IMR-90 (cell line): ENCODE measurements around the gene TEDC2. TPM values are rescaled to one million over a fixed set of nuclear protein-coding genes. Genes with fewer than 3 reads are reported as not detected.

Experiments used
- ATAC-seq: fragments of 200-7000 bp; cut with Tn5 transposase; 2 replicates; pipeline ENCODE4 v1.9.1; 2020; ENCODE audit warnings: low read depth, mild to moderate bottlenecking, moderate library complexity
- BruUV-seq: library from RNA; stranded (reverse); fragments of 400-500 nt; replicated peaks from 2 replicates; lab custom pipeline; 2021; lab: Mats Ljungman, UMichigan
- CTCF ChIA-PET: fragments of 300-600 bp; formaldehyde crosslinking; extraction: SDS; loops from one replicate; lab custom pipeline; 2021; ENCODE audit warnings: antibody characterized with exemption; lab: Yijun Ruan, JAX
- POLR2A ChIA-PET: fragments of 300-600 bp; sonication (Branson Sonifier 250); formaldehyde crosslinking; loops from one replicate; lab custom pipeline; 2022; ENCODE audit warnings: antibody characterized with exemption; ENCODE audit not compliant: unreplicated experiment; lab: Charles Lee
- DNase-seq: peaks from one replicate; pipeline ENCODE4 v3.0.0; 2013
- H2AFZ ChIP-seq: replicated peaks from 2 replicates; pipeline ENCODE3; 2013; ENCODE audit warnings: low read length, mild to moderate bottlenecking; ENCODE audit not compliant: poor library complexity
- H2AK5ac ChIP-seq: 2 replicates; pipeline ENCODE4 v1.6.1; 2013; ENCODE audit warnings: low read depth, low read length, inconsistent platforms
- H2AK9ac ChIP-seq: replicated peaks from 2 replicates; pipeline ENCODE3; 2013; ENCODE audit warnings: mild to moderate bottlenecking, low read depth, low read length, moderate library complexity; ENCODE audit not compliant: poor library complexity
- H2BK120ac ChIP-seq: 2 replicates; pipeline ENCODE4 v1.6.1; 2013; ENCODE audit warnings: low read depth, low read length, inconsistent platforms
- H2BK15ac ChIP-seq: 3 replicates; pipeline ENCODE4 v1.6.1; 2013; ENCODE audit warnings: low read depth, low read length, inconsistent platforms
- H2BK20ac ChIP-seq: 2 replicates; pipeline ENCODE4 v1.6.1; 2013; ENCODE audit warnings: low read depth, mild to moderate bottlenecking, inconsistent platforms, low read length, moderate library complexity
- H2BK5ac ChIP-seq: 2 replicates; pipeline ENCODE4 v1.6.1; 2013; ENCODE audit warnings: mild to moderate bottlenecking, low read depth, low read length, inconsistent platforms; ENCODE audit not compliant: poor library complexity, severe bottlenecking
- H3K14ac ChIP-seq: replicated peaks from 2 replicates; pipeline ENCODE4 v1.6.1; 2013; ENCODE audit warnings: low read depth, low read length, inconsistent platforms
- H3K18ac ChIP-seq: 2 replicates; pipeline ENCODE4 v1.6.1; 2013; ENCODE audit warnings: low read depth, low read length, control low read depth
- H3K23ac ChIP-seq: 2 replicates; pipeline ENCODE4 v1.6.1; 2013; ENCODE audit warnings: low read depth, low read length, inconsistent platforms
- H3K27ac ChIP-seq: 2 replicates; pipeline ENCODE4 v1.5.1; 2013; ENCODE audit warnings: mild to moderate bottlenecking, control low read depth, low read length; ENCODE audit not compliant: insufficient read depth
- H3K27me3 ChIP-seq: 2 replicates; pipeline ENCODE4 v1.6.1; 2013; ENCODE audit warnings: low read length; ENCODE audit not compliant: control insufficient read depth, insufficient read depth
- H3K36me3 ChIP-seq: 2 replicates; pipeline ENCODE4 v1.6.1; 2013; ENCODE audit warnings: low read length, mixed read lengths; ENCODE audit not compliant: control insufficient read depth, insufficient read depth
- H3K4ac ChIP-seq: 2 replicates; pipeline ENCODE4 v1.6.1; 2013; ENCODE audit warnings: low read depth, low read length, inconsistent platforms
- H3K4me1 ChIP-seq: 2 replicates; pipeline ENCODE4 v1.6.1; 2013; ENCODE audit warnings: low read length, mixed read lengths; ENCODE audit not compliant: control insufficient read depth, insufficient read depth
- H3K4me2 ChIP-seq: 2 replicates; pipeline ENCODE4 v1.6.1; 2013; ENCODE audit warnings: low read depth, mild to moderate bottlenecking, control low read depth, low read length, moderate library complexity
- H3K4me3 ChIP-seq: 2 replicates; pipeline ENCODE4 v1.5.1; 2013; ENCODE audit warnings: low read depth, mild to moderate bottlenecking, control low read depth, low read length, moderate library complexity; ENCODE audit not compliant: insufficient read depth
- H3K56ac ChIP-seq: 2 replicates; pipeline ENCODE4 v1.6.1; 2013; ENCODE audit warnings: low read length, inconsistent platforms; ENCODE audit not compliant: insufficient read depth; ENCODE audit errors: extremely low read depth
- H3K79me1 ChIP-seq, 2 experiments: 2 replicates each; pipeline ENCODE4 v1.6.1; 2013; ENCODE audit warnings: low read length in 2 of 2, inconsistent platforms in 1 of 2, low read depth in 1 of 2
- H3K9ac ChIP-seq: 2 replicates; pipeline ENCODE4 v1.6.1; 2013; ENCODE audit warnings: low read depth, low read length, control low read depth
- H3K9me1 ChIP-seq: 2 replicates; pipeline ENCODE4 v1.6.1; 2013; ENCODE audit warnings: low read length, inconsistent platforms; ENCODE audit not compliant: insufficient read depth
- H3K9me3 ChIP-seq: 2 replicates; pipeline ENCODE4 v1.6.1; 2013; ENCODE audit warnings: low read length; ENCODE audit not compliant: control insufficient read depth, insufficient read depth
- H4K20me1 ChIP-seq: 2 replicates; pipeline ENCODE4 v1.6.1; 2013; ENCODE audit warnings: low read length, inconsistent platforms; ENCODE audit not compliant: insufficient read depth
- H4K5ac ChIP-seq: 2 replicates; pipeline ENCODE4 v1.6.1; 2013; ENCODE audit warnings: mild to moderate bottlenecking, low read depth, low read length, control low read depth
- H4K8ac ChIP-seq, 2 experiments: 2 replicates each; pipeline ENCODE4 v1.6.1; 2013; ENCODE audit warnings: low read depth in 2 of 2, low read length in 2 of 2, control low read depth in 1 of 2, inconsistent platforms in 1 of 2
- H4K91ac ChIP-seq: 2 replicates; pipeline ENCODE4 v1.6.1; 2013; ENCODE audit warnings: low read depth, low read length, inconsistent platforms; ENCODE audit not compliant: insufficient read depth
- BHLHE40 ChIP-seq: fragments of 150-350 bp; IDR thresholded peaks from 2 replicates; pipeline ENCODE4 v1.6.1; 2016; ENCODE audit warnings: mild to moderate bottlenecking, low read depth, low read length
- CEBPB ChIP-seq: IDR thresholded peaks from 2 replicates; pipeline ENCODE4 v1.6.1; 2012; ENCODE audit warnings: low read depth, low read length, improper control_type of control experiment
- CHD1 ChIP-seq: IDR thresholded peaks from 2 replicates; pipeline ENCODE4 v1.6.1; 2012; ENCODE audit warnings: low read depth, low read length, improper control_type of control experiment
- FOS ChIP-seq: fragments of 150-350 bp; IDR thresholded peaks from 2 replicates; pipeline ENCODE4 v1.6.1; 2016; ENCODE audit warnings: low read depth, low read length
- MAFK ChIP-seq: IDR thresholded peaks from 2 replicates; pipeline ENCODE4 v1.6.1; 2012; ENCODE audit warnings: low read depth, low read length, improper control_type of control experiment
- MAZ ChIP-seq: IDR thresholded peaks from 2 replicates; pipeline ENCODE4 v1.6.1; 2012; ENCODE audit warnings: low read depth, mild to moderate bottlenecking, low read length, improper control_type of control experiment, moderate library complexity, borderline replicate concordance
- MXI1 ChIP-seq: IDR thresholded peaks from 2 replicates; pipeline ENCODE4 v1.6.1; 2012; ENCODE audit warnings: low read depth, mild to moderate bottlenecking, low read length, moderate library complexity, borderline replicate concordance
- RAD21 ChIP-seq: IDR thresholded peaks from 2 replicates; pipeline ENCODE4 v1.6.1; 2012; ENCODE audit warnings: low read length, improper control_type of control experiment
- RCOR1 ChIP-seq: IDR thresholded peaks from 2 replicates; pipeline ENCODE4 v1.6.1; 2012; ENCODE audit warnings: mild to moderate bottlenecking, low read length, improper control_type of control experiment; ENCODE audit not compliant: insufficient replicate concordance
- RFX5 ChIP-seq: IDR thresholded peaks from 2 replicates; pipeline ENCODE4 v1.8.0; 2012; ENCODE audit warnings: low read depth, mild to moderate bottlenecking, low read length, moderate library complexity
- SMC3 ChIP-seq: fragments of 150-350 bp; IDR thresholded peaks from 2 replicates; pipeline ENCODE4 v1.6.1; 2016; ENCODE audit warnings: low read depth, mild to moderate bottlenecking, antibody characterized with exemption, low read length, moderate library complexity
- WGBS, 2 experiments: methylation state at CpG; one replicate each; pipeline versions ENCODE4 v1.1.5 to v1.1.7; 2013; ENCODE audit warnings: missing lambda C conversion rate in 2 of 2; ENCODE audit not compliant: insufficient read length in 1 of 2; ENCODE audit errors: extremely low coverage in 2 of 2; 5-methylcytosine and 5-hydroxymethylcytosine counted together
- dilution Hi-C: fragments of 300-500 bp; cut with HindIII; formaldehyde crosslinking; loops from one replicate; pipeline ENCODE4 v1.14.3; 2018; ENCODE audit warnings: low sequenced_read_pairs; ENCODE audit not compliant: unreplicated experiment
- in situ Hi-C: fragments of 300-500 bp; cut with MboI; formaldehyde crosslinking; loops from 3 replicates; pipeline ENCODE4 v1.14.3; 2019; ENCODE audit warnings: low sequenced_read_pairs, inconsistent platforms, mixed read lengths
- intact Hi-C: fragments of 100-400 bp; cut with micrococcal nuclease; formaldehyde crosslinking; loops from 2 replicates; pipeline ENCODE4 v1.10.0; 2022
- polyA plus RNA-seq, 3 experiments: library from polyadenylated mRNA; depleted of rRNA; stranded (reverse); fragments of >200 nt; gene quantifications; 2 replicates each; pipeline ENCODE4 v1.2.3, GENCODE V29; 2012; ENCODE audit warnings: low replicate concordance in 1 of 3
- total RNA-seq: library from RNA; depleted of rRNA; stranded (reverse); fragments of >200 nt; gene quantifications from 2 replicates; pipeline ENCODE4 v1.2.3, GENCODE V29; 2012
- TF ChIP-seq, protein P1 (sequence below): conservative IDR thresholded peaks from 2 replicates; pipeline ENCODE4 v1.5.1; 2012; ENCODE audit warnings: mild to moderate bottlenecking, low read depth, low read length, improper control_type of control experiment

TEDC2 gene
- total and polyA plus RNA-seq, 2 of the 4 experiments (the other 2 are of a cell fraction): 3.6 to 7.3 TPM

GRCh38 chr16:2469399-2470233, 9.7 kb downstream of the TEDC2 start:
- no peak overlapping the region for H3K9ac ChIP-seq
- H4K91ac ChIP-seq: no peak overlapping the region
- POLR2A ChIA-PET: interaction anchor here (1.0 kb wide), 1 partner anchor 40 kb away, joined by 3 read pairs; no protein-coding TSS in a partner anchor
- H2BK120ac ChIP-seq: no peak overlapping the region
- H2AK9ac ChIP-seq: no peak overlapping the region
- H4K20me1 ChIP-seq: 0 out of 2 replicates have a peak, but pooled peaks cover 5% of the 10 kb centered on the region
- peaks cover 5 to 22% of the 10 kb centered on the region in 2 experiments; a peak in 1 of 4 replicates for H3K79me1 ChIP-seq
- H2BK5ac ChIP-seq: no peak overlapping the region
- H3K14ac ChIP-seq: no peak overlapping the region
- DNase-seq (no peak), ATAC-seq (no peak)
- dilution Hi-C loops: no loop called here
- no peak overlapping the region for H3K4me2 ChIP-seq
- H3K27ac ChIP-seq: no peak overlapping the region
- intact Hi-C loops: no loop called here
- BruUV-seq: no TSS peak
- no peak overlapping the region for H3K18ac ChIP-seq
- no peaks in the 10 kb centered on the region for H3K9me3 ChIP-seq
- H2AK5ac ChIP-seq: peak overlapping the region; percentile 0; the same call in 1 of the 2 replicates
- 76% methylated on average over 8 of the region's 16 CpGs; no CpG with 5 or more reads in 1 of the 2 experiments for WGBS, 2 experiments
- H3K4ac ChIP-seq: no peak overlapping the region; the same call in 1 of the 2 replicates
- no peak overlapping the region for H3K56ac ChIP-seq
- no peak overlapping the region for H4K5ac ChIP-seq
- H4K8ac ChIP-seq: no peak overlapping the region
- H2BK15ac ChIP-seq: no peak overlapping the region
- H2BK20ac ChIP-seq: no peak overlapping the region
- no peak for TF ChIP-seq MAFK
- TF ChIP-seq SMC3: no peak
- no peak for TF ChIP-seq CHD1
- no peak for TF ChIP-seq MXI1
- no peak for TF ChIP-seq BHLHE40
- TF ChIP-seq RAD21: no peak
- TF ChIP-seq, protein P1, sequence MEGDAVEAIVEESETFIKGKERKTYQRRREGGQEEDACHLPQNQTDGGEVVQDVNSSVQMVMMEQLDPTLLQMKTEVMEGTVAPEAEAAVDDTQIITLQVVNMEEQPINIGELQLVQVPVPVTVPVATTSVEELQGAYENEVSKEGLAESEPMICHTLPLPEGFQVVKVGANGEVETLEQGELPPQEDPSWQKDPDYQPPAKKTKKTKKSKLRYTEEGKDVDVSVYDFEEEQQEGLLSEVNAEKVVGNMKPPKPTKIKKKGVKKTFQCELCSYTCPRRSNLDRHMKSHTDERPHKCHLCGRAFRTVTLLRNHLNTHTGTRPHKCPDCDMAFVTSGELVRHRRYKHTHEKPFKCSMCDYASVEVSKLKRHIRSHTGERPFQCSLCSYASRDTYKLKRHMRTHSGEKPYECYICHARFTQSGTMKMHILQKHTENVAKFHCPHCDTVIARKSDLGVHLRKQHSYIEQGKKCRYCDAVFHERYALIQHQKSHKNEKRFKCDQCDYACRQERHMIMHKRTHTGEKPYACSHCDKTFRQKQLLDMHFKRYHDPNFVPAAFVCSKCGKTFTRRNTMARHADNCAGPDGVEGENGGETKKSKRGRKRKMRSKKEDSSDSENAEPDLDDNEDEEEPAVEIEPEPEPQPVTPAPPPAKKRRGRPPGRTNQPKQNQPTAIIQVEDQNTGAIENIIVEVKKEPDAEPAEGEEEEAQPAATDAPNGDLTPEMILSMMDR: no peak
- TF ChIP-seq FOS: no peak
- TF ChIP-seq RCOR1: no peak
- no peak for TF ChIP-seq MAZ
- TF ChIP-seq RFX5: no peak
- no peak for TF ChIP-seq CEBPB
- H3K36me3 ChIP-seq: no peaks in the 10 kb centered on the region
- H2AFZ ChIP-seq: no peak overlapping the region
- peaks cover 8% of the 10 kb centered on the region for H3K9me1 ChIP-seq
- CTCF ChIA-PET: no interaction called here
- no peak overlapping the region for H3K23ac ChIP-seq
- peaks cover 20% of the 10 kb centered on the region for H3K4me1 ChIP-seq
- H3K27me3 ChIP-seq: no peaks in the 10 kb centered on the region; the same call in 1 of the 2 replicates
- no peak overlapping the region for H3K4me3 ChIP-seq
- in situ Hi-C loops: no loop called here
